Rectal smooth muscle tissue (tissue), 1 donor: ENCODE measurements around the gene PKIG.

Source experiments
- H3K27ac ChIP-seq: one replicate; pipeline ENCODE4 v1.7.0; 2013; ENCODE audit warnings: low read depth, low read length, inconsistent platforms
- H3K27me3 ChIP-seq: one replicate; pipeline ENCODE4 v1.7.0; 2013; ENCODE audit warnings: low read length; ENCODE audit not compliant: control insufficient read depth, insufficient read depth
- H3K36me3 ChIP-seq: one replicate; pipeline ENCODE4 v1.7.0; 2013; ENCODE audit warnings: low read length; ENCODE audit not compliant: control insufficient read depth, insufficient read depth
- H3K4me1 ChIP-seq: one replicate; pipeline ENCODE4 v1.7.0; 2013; ENCODE audit warnings: low read length; ENCODE audit not compliant: control insufficient read depth, insufficient read depth
- H3K4me3 ChIP-seq: one replicate; pipeline ENCODE4 v1.7.0; 2013; ENCODE audit warnings: low read length
- H3K9ac ChIP-seq: one replicate; pipeline ENCODE4 v1.7.0; 2013; ENCODE audit warnings: low read length

The PKIG gene

GRCh38 chr20:44627364-44628010, 45.1 kb downstream of the PKIG start:
- Histone ChIP-seq H3K4me1 (no peaks in the 10 kb centered on the region), H3K4me3 (no peak overlapping the region), H3K27me3 (no peaks in the 10 kb centered on the region), H3K27ac (no peak overlapping the region), H3K36me3 (peaks cover 2% of the 10 kb centered on the region), H3K9ac (no peak overlapping the region)

DNA sequence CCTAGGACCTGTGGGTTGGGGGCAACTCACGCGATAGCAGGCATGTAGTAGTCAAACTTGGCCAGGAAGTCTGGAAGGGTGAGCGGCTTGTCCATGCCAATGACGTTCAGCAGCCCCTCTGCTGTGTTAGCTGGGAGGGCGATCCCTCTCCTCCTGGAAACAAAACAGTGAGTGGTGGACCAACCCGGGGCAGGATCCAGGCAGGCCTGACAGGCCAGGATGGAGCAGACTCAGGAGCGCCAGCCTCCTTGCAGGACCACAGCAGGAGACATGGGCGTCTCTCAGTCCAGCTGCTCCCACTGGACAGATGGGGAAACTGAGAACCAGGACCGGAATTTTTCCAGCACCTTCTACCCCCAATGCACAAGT, 46.6 kb downstream of the PKIG start:
- H3K4me3 ChIP-seq: no peak overlapping the region
- H3K4me1 ChIP-seq: no peaks in the 10 kb centered on the region
- no peaks in the 10 kb centered on the region for H3K36me3 ChIP-seq
- H3K9ac ChIP-seq: no peak overlapping the region
- H3K27ac ChIP-seq: no peak overlapping the region
- no peaks in the 10 kb centered on the region for H3K27me3 ChIP-seq

DNA sequence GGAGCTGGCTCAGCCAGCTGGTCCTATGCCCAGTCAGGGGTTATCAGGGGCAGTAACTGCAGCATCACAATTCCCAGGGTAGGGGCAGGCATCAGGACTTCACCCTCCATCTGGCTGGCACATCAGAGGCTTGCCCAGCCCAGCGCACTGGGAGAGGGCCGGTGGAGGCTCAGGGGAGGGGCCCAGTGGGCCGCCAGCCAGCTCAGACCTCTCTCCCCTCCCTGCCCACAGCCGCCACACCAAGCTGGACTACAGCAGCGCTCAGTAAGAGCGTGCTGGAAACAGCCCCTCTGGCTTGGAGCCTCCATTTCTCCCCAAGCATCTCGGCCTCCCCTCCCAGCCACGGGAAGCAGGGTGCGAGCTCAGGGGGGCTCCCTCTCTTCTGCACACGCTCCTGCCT, 47.2 kb downstream of the PKIG start:
- H3K27ac ChIP-seq: no peak overlapping the region
- no peaks in the 10 kb centered on the region for H3K36me3 ChIP-seq
- no peak overlapping the region for H3K4me3 ChIP-seq
- no peaks in the 10 kb centered on the region for H3K4me1 ChIP-seq
- no peak overlapping the region for H3K9ac ChIP-seq
- H3K27me3 ChIP-seq: no peaks in the 10 kb centered on the region

GRCh38 chr20:44630297-44630696, 47.9 kb downstream of the PKIG start:
- Histone ChIP-seq H3K27ac (no peak overlapping the region), H3K9ac (no peak overlapping the region), H3K36me3 (no peaks in the 10 kb centered on the region), H3K4me3 (no peak overlapping the region), H3K27me3 (no peaks in the 10 kb centered on the region), H3K4me1 (no peaks in the 10 kb centered on the region)

- no peak overlapping the region for H3K4me3 ChIP-seq
- H3K27ac ChIP-seq: no peak overlapping the region
- no peaks in the 10 kb centered on the region for H3K36me3 ChIP-seq
- H3K4me1 ChIP-seq: no peaks in the 10 kb centered on the region
- no peak overlapping the region for H3K9ac ChIP-seq
- H3K27me3 ChIP-seq: no peaks in the 10 kb centered on the region
Measured at GRCh38 chr20:44632103-44632752, 49.8 kb downstream of the PKIG start.

DNA sequence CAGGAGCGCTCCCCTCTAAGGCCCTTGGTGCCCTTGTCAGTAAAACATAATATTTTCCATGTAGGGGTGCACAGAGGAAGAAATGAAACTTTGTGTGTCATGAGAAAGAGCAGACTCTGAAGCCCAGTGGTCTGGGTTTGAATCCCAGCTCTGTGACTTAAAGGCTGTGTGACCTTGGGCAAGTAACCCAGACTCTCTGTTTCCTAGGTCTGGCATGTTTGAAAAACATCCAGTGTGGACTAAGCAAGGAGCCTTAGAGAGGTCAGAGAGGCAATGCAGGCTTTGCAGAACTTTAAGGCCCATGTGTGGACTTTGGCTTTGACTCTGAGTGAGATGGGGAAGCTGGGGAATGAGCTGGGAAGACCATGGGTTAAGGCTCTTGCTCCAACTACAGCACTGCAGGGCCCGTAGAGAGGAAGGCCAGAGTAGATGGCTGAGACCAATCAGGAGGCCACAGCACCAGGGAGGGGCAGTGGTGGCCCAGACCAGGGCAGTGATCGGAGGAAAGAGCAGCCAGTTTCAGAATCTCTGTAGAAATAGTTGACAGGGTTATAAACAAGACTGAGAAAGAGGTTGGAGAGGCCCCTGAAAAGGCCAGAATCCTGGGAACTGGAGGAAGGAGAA, 50.9 kb downstream of the PKIG start:
- Histone ChIP-seq H3K27ac (no peak overlapping the region), H3K27me3 (no peaks in the 10 kb centered on the region), H3K9ac (no peak overlapping the region), H3K36me3 (no peaks in the 10 kb centered on the region), H3K4me3 (no peak overlapping the region), H3K4me1 (no peaks in the 10 kb centered on the region)

DNA sequence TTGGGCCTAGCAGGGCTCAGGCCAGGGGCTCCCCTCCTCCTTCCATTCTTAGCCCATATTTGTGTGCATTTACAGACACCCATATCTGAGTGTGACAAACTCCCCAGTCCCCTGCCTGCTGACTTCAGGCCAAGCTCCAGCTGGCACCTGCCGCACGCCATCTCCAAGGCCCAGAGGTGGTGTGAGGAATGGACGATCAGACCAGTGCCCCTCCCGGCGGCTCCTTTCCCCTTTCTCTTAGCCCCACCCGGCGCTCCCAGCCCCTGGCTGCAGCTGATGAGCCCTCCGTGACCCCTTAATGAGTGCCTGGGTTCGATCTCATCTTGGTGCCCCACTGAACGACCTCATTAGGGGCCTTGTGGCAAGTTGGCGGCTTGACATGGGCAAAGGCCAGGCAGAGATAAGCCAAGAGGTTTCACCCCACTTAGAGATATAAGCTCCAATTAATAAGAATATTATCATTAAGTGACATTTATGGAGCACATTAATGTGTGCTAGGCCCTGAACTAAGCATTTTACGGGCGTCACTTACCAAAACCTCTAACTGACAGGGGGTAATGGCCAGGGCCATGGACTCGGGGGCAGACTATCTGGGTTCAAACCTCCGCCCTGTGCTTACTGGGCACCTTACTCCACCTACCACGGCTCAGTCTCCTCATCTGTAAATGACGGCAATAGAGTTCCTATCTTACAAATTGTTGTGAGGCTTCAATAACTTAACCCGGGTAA, 51.7 kb downstream of the PKIG start:
- no peaks in the 10 kb centered on the region for H3K4me1 ChIP-seq
- no peak overlapping the region for H3K4me3 ChIP-seq
- no peaks in the 10 kb centered on the region for H3K36me3 ChIP-seq
- H3K9ac ChIP-seq: no peak overlapping the region
- no peaks in the 10 kb centered on the region for H3K27me3 ChIP-seq
- H3K27ac ChIP-seq: no peak overlapping the region

- Histone ChIP-seq H3K36me3 (no peaks in the 10 kb centered on the region), H3K9ac (no peak overlapping the region), H3K27me3 (no peaks in the 10 kb centered on the region), H3K4me1 (no peaks in the 10 kb centered on the region), H3K4me3 (no peak overlapping the region), H3K27ac (no peak overlapping the region)
Measured at GRCh38 chr20:44635877-44636276, 53.5 kb downstream of the PKIG start.

GRCh38 chr20:44637042-44637441, 54.7 kb downstream of the PKIG start:
- Histone ChIP-seq H3K4me3 (no peak overlapping the region), H3K4me1 (peaks cover under 1% of the 10 kb centered on the region), H3K27ac (no peak overlapping the region), H3K27me3 (no peaks in the 10 kb centered on the region), H3K9ac (no peak overlapping the region), H3K36me3 (no peaks in the 10 kb centered on the region)

- Histone ChIP-seq H3K4me3 (no peak overlapping the region), H3K27ac (no peak overlapping the region), H3K9ac (no peak overlapping the region), H3K4me1 (peaks cover 6% of the 10 kb centered on the region), H3K27me3 (no peaks in the 10 kb centered on the region), H3K36me3 (no peaks in the 10 kb centered on the region)
Measured at GRCh38 chr20:44637522-44638372, 55.4 kb downstream of the PKIG start.

GRCh38 chr20:44640522-44640921, 58.1 kb downstream of the PKIG start:
- Histone ChIP-seq H3K9ac (no peak overlapping the region), H3K27me3 (no peaks in the 10 kb centered on the region), H3K36me3 (no peaks in the 10 kb centered on the region), H3K4me1 (peaks cover 8% of the 10 kb centered on the region), H3K27ac (no peak overlapping the region), H3K4me3 (no peak overlapping the region)

GRCh38 chr20:44641325-44641724, 58.9 kb downstream of the PKIG start:
- Histone ChIP-seq H3K4me3 (no peak overlapping the region), H3K36me3 (no peaks in the 10 kb centered on the region), H3K4me1 (peaks cover 8% of the 10 kb centered on the region), H3K27me3 (no peaks in the 10 kb centered on the region), H3K27ac (no peak overlapping the region), H3K9ac (no peak overlapping the region)
